Activated CD4-positive, CD25-positive, alpha-beta regulatory T cell treated with anti-CD3 and anti-CD28 coated beads, Interleukin-2, amount 50 U/mL, for 72 hours (primary cell): Measurements from ENCODE around the gene HNF4A.

Experiments used
- DNase-seq: peaks from one replicate; pipeline ENCODE4 v3.0.0; 2021

The HNF4A gene

GRCh38 chr20:44475694-44476560, 120.4 kb downstream of the HNF4A start, which contains the start of gene TTPAL:
TTPAL (plus strand) TSS chr20:44475874; CDS start chr20:44480000, 4,126 bp downstream.
- peak; percentile 91 for DNase-seq

- DNase-seq = no peak
These were observed 121.7 kb downstream of the HNF4A start for GRCh38 chr20:44477151-44477550.

DNA sequence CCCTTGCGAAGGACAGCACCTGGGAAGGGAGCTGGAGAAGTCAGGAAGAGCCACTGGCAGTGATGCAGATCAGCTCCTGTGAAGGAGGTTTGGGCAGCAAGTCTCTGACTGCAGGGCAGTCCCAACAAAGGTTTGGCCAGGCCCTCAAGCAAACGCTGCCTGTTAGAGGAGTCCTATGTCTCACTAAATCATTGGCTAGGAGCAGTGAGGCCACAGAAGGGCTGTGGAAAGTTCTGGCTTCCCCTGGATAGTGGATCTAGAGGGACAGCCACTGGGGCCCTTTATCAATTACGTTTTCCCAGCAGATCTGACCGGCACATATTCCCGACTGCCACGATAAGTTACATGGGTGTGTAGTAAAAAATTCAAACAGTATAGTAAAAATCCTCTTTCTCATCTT, 122.7 kb downstream of the HNF4A start:
- DNase-seq = no peak

- no peak for DNase-seq
These were observed 124.1 kb downstream of the HNF4A start for GRCh38 chr20:44479643-44480042.

DNA sequence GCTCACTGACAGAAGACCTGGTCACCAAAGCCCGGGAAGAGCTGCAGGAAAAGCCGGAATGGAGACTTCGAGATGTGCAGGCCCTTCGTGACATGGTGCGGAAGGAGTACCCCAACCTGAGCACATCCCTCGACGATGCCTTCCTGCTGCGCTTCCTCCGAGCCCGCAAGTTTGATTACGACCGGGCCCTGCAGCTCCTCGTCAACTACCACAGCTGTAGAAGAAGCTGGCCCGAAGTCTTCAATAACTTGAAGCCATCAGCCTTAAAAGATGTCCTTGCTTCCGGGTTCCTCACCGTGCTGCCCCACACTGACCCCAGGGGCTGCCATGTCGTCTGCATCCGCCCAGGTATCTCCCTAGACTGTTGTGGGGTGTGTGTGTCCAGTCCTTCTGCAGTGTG, 124.6 kb downstream of the HNF4A start:
- no peak for DNase-seq

GRCh38 chr20:44481719-44482416, 126.4 kb downstream of the HNF4A start:
- DNase-seq = no peak

DNA sequence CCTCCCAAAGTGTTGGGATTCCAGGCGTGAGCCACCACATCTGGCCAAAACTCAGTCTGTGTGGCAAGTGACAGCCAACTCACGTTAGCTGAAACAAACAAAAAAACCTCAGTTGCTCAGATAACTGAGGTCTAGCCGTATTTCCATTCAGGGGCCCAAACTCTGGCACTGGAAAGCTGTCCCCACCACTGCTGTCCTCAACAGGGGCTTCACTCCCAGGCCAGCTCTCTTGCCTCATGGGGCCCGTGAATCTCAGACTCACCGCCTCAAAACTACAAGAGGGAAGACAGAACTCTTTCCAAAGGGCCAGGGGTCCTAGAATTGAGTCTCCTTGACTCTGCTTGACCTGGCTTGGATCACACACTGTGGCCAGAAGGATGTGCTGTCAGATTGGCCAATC, 127.6 kb downstream of the HNF4A start:
- no peak for DNase-seq
